Measurements from ENCODE around the gene RHBDF2. TPM values are rescaled to one million over a fixed set of nuclear protein-coding genes. Genes with fewer than 3 reads are reported as not detected.

Gene RHBDF2
- total RNA-seq = 31.3 and 39.7 TPM in 2 replicates

DNA sequence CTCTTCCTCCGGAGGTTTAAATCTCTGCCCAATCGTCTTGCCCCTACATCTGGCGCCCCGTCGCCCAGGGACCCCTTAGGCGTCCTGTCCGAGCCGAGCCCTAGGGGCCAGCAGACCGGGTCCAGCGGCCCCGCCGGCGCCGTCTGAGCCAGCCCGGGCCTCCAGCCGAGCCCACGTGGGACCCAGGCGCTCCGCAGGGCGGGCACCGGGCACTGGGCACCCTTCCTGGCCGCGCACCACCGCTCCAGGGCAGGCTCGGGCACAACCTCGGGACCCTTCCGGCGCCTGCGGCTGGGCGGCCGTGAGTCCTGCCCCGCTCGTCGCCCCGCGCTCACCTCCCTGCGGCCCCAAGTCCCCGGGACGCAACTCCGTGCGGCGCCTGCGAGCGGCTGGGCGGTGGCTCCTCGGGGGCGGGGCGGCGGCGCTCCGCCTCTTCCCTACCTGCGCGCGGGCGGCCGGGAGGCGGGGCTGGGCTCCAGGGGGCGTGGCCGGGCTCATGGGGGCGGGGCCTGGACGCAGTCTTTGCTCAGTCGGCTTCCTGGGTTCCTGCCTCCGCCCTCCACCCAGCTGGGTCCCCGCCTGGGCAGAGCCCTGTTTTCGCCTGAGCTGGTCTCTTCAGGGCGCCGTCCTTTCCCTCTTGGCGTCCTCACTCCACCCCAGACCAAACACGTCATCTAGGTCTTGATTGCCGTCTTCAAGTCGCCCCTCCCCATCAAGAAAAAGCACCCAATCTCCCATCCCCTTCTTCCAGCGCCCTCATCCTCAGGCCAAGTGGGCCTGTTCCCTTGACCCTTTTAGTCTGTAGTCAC is at the start of gene RHBDF2:
RHBDF2 (minus strand) TSS at position 406 of the 809 bp plus-strand sequence. CDS start 19,899 bp downstream, outside the sequence.

DNA sequence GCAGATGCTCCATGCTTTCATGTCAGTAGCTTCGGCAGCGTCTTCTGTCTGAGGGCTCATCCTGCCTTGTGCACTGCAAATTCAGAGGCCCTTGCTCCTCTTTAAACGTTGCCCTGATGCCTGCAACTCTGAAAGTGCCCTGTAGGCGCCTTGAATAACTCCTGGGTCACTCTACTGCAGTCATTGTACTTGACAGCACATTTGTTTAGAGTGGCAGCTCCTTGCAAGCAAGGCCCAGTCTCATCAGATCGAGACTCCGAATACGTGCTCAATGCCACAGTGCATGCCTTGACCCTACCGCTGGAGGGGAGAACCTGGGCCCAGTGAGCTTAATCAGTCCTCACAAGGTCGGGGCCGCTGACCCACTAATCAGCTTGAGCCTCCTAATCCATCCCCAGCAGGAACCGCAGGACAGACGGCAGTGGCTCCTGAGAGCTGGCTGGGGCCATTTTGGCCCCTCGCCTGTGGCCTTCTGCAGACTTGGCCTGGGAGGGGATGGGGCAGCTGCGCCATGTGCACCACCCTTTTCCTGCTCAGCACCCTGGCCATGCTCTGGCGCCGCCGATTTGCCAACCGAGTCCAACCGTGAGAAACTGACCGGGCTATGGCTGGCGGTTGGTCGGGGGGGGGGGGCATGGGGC is 38.5 kb upstream of the RHBDF2 start, which contains the start of gene PRCD:
PRCD (plus strand) TSS at position 414 of the 641 bp plus-strand sequence; CDS start at position 512, 98 bp downstream.

DNA sequence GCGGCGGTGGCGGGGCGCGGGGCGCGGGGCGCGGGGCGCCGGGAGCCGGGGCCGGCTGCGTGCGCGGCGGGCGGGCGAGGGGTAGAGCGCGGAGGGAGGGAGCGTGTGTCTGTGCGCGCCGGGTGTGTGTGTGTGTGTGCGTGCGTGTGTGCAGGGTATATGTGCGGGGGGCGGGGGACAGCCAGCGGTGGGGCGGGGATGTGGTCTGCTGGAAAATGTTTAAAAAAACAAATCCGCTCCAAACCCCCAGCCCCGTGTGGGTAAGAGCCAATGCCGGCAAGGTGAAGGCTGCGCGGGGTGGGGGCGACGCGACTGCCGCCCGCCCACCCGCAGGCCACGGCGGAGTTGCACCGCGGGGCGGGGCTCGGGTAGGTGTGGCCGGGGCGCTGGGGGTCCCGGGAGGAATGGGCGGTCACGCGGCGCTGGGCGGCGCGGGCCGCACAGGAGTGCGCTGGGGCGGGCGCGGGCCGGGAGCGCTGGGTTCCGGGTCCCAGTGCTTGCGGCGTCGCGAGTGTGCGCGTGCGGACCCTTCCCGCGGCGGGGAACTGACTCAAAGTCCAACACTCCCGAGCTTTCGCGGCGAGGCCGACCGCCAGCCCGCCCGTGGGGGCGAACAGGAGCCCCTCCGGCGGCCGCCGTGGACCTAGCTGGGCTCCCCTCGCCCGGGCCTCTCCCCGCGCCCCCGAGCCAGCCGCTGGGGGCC is 36.5 kb upstream of the RHBDF2 start, which contains the start of gene CYGB:
CYGB (minus strand) TSS at position 132 of the 703 bp plus-strand sequence. CDS start 167 bp downstream, outside the sequence.

DNA sequence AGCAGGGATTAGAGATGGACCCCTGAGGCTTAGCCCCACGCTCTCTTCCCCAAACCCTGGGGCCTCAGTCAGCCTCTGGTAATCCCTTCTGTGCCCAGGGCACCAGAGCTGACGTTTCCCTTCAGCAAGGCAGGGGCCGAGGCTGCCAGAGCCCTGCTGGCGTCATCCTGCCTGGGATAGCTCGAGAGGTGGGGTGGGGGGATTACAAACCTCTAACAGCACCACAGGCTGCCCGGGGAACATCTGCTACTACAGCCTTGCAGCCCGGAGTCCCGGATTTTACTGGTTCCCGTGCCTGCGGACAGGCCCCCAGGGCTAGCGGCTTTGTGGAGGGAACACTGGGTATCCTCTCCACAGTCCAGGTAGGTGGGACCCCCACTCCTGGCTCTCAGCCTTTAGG is 33.9 kb downstream of the RHBDF2 start, which contains the start of gene AANAT:
AANAT (plus strand) TSS at position 238 of the 400 bp plus-strand sequence. CDS start 1,144 bp downstream, outside the sequence.

DNA sequence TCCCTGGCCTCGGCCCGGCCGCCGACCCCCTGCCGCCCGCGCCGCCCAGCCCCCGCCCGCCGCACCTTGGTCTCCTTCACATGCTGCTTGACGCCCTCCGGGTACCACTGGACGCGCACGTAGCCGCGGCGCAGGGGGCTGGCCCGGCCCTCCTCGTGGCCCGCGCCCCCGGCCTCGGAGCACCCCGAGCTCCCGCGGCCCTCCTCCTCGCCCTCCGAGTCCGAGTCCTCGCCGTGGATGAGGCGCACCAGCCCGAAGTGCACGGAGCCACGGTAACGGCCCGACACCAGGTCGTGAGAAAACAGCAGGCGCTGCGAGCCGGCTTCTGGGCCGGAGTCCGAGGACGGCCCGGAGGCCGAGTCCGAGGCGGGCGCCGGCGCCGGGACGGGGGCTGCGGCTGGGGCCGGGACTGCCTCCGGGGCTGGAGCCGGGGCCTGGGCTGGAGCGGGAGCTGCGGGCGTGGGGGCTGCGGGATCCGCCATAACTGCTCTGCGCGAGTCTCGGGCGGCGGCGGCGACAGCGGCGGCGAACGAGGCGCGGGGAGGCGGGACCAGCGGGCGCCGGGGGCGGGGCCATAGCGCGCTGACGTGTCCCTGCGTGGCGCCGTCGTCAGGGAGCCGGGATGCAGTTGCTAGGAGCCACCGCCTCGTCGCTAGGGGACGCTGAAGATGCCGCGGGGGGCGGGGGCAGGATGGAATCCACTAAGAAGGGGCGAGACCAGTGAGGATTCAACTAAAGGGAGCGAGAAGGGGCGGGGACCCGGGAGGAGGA is 48.4 kb downstream of the RHBDF2 start, which contains the start of gene UBE2O:
UBE2O (minus strand) TSS at position 493 of the 771 bp plus-strand sequence; CDS start at position 482, 11 bp downstream.

Other genes starting within 250 kb of the RHBDF2 start
- gene UBALD2, start 236.1 kb downstream of the RHBDF2 start, total RNA-seq = 11.7 and 13.0 TPM in 2 replicates
- gene QRICH2, start 193.1 kb downstream of the RHBDF2 start, total RNA-seq = 0.78 and 1.3 TPM in 2 replicates
- gene PRPSAP1, start 147.5 kb downstream of the RHBDF2 start, total RNA-seq = 34.9 and 45.1 TPM in 2 replicates
- gene SPHK1, start 116.8 kb downstream of the RHBDF2 start, total RNA-seq = 95.6 and 114 TPM in 2 replicates
- 14.8 and 19.9 TPM in 2 replicates for gene UBE2O, start 48.3 kb downstream of the RHBDF2 start, total RNA-seq
- gene AANAT, start 33.8 kb downstream of the RHBDF2 start, total RNA-seq = not detected in 2 replicates
- gene CYGB, start 36.3 kb upstream of the RHBDF2 start, total RNA-seq = 9.9 and 11.1 TPM in 2 replicates
- gene PRCD, start 38.6 kb upstream of the RHBDF2 start, total RNA-seq = 0.35 and 1.6 TPM in 2 replicates
- 62.2 and 86.3 TPM in 2 replicates for gene ST6GALNAC2, start 84.4 kb upstream of the RHBDF2 start, total RNA-seq
- 9.9 and 12.2 TPM in 2 replicates for gene ST6GALNAC1, start 142.3 kb upstream of the RHBDF2 start, total RNA-seq
- 73.4 and 101 TPM in 2 replicates for gene MXRA7, start 209.5 kb upstream of the RHBDF2 start, total RNA-seq
- 21.1 and 22.1 TPM in 2 replicates for gene JMJD6, start 225.2 kb upstream of the RHBDF2 start, total RNA-seq
- 30.8 and 37.0 TPM in 2 replicates for gene METTL23, start 225.4 kb upstream of the RHBDF2 start, total RNA-seq
- 301 and 303 TPM in 2 replicates for gene SRSF2, start 235.9 kb upstream of the RHBDF2 start, total RNA-seq
- gene MFSD11, start 236.7 kb upstream of the RHBDF2 start, total RNA-seq = 13.1 and 15.1 TPM in 2 replicates